ENCODE data around the gene ADGRA3. TPM values are rescaled to one million over a fixed set of nuclear protein-coding genes. Genes with fewer than 3 reads are reported as not detected.

The ADGRA3 gene
- polyA plus RNA-seq, 3 donors = 0.07 TPM; not detected in 2

GRCh38 chr4:22491939-22492338, 23.9 kb downstream of the ADGRA3 start:
- no peak for TF ChIP-seq CTCF (IDR thresholded peaks at IDR 0.05)
- H3K36me3 Mint-ChIP-seq = no peaks in the 10 kb centered on the region
- H3K9me3 Mint-ChIP-seq = peaks cover 0 to 9% (median 4%) of the 10 kb centered on the region in 7 donors
- Histone ChIP-seq H4K20me1 (ENCODE audit: insufficient read depth, low read length) (no peaks in the 10 kb centered on the region), H3K36me3 (replicated peaks in 1 of 2; ENCODE audit: control insufficient read depth in 1 of 2, insufficient read depth in 2 of 2, low read length in 2 of 2) (no peaks in the 10 kb centered on the region), H3K4me2 (replicated peaks; ENCODE audit: extremely low read depth, low read length, poor library complexity, severe bottlenecking) (no peak overlapping the region), H3K9me3 (replicated peaks in 1 of 2; ENCODE audit: control insufficient read depth in 1 of 2, insufficient read depth in 1 of 2, low read length in 2 of 2) (peaks cover 0 to 3% of the 10 kb centered on the region in 2 donors), H2AFZ (ENCODE audit: insufficient read depth, low read depth, low read length, poor library complexity, severe bottlenecking) (no peak overlapping the region), H3K9ac (ENCODE audit: insufficient read depth, low read length, poor library complexity, severe bottlenecking) (no peak overlapping the region), H3K4me1 (ENCODE audit: control insufficient read depth in 1 of 2, insufficient read depth in 2 of 2, low read length in 2 of 2) (no peaks in the 10 kb centered on the region), H3K4me3 (replicated peaks in 1 of 3; ENCODE audit: low read depth in 2 of 3, low read length in 3 of 3) (no peak overlapping the region), H3K79me2 (ENCODE audit: insufficient read depth, low read length) (no peaks in the 10 kb centered on the region), H3K27me3 (ENCODE audit: control insufficient read depth in 2 of 2, insufficient read depth in 2 of 2, low read length in 2 of 2) (no peaks in the 10 kb centered on the region), H3K27ac (ENCODE audit: low read depth in 1 of 2, low read length in 2 of 2) (no peak overlapping the region)
- no peaks in the 10 kb centered on the region for H3K27me3 Mint-ChIP-seq (ENCODE audit: low read depth in 3 of 3)
- no peak for DNase-seq
- no CpG with 5 or more reads among the region's 6 CpGs for WGBS (ENCODE audit: insufficient coverage)
- H3K27ac Mint-ChIP-seq = no peak overlapping the region
- intact Hi-C loops (cut with micrococcal nuclease) = no loop called here
- H3K4me1 Mint-ChIP-seq = no peaks in the 10 kb centered on the region
- H3K4me3 Mint-ChIP-seq = no peak overlapping the region

GRCh38 chr4:22490718-22491315, 25.0 kb downstream of the ADGRA3 start:
- H3K4me1 Mint-ChIP-seq = peaks cover 2% of the 10 kb centered on the region
- H3K9ac ChIP-seq (ENCODE audit: insufficient read depth, low read length, poor library complexity, severe bottlenecking) = no peak overlapping the region
- 91% methylated on average over 2 of the region's 5 CpGs for WGBS (ENCODE audit: insufficient coverage)
- no peak overlapping the region for H3K4me2 ChIP-seq (replicated peaks; ENCODE audit: extremely low read depth, low read length, poor library complexity, severe bottlenecking)
- H3K79me2 ChIP-seq (ENCODE audit: insufficient read depth, low read length) = no peaks in the 10 kb centered on the region
- H3K4me3 Mint-ChIP-seq = no peak overlapping the region
- no peak overlapping the region for H3K4me3 ChIP-seq (replicated peaks in 1 of 3; ENCODE audit: low read depth in 2 of 3, low read length in 3 of 3)
- no peaks in the 10 kb centered on the region for H3K36me3 Mint-ChIP-seq
- no peaks in the 10 kb centered on the region for H4K20me1 ChIP-seq (ENCODE audit: insufficient read depth, low read length)
- no peaks in the 10 kb centered on the region for H3K4me1 ChIP-seq (ENCODE audit: control insufficient read depth in 1 of 2, insufficient read depth in 2 of 2, low read length in 2 of 2)
- no peak for DNase-seq
- H3K27me3 Mint-ChIP-seq (ENCODE audit: low read depth in 3 of 3) = no peaks in the 10 kb centered on the region
- peaks cover 0 to 5% (median 4%) of the 10 kb centered on the region in 7 donors for H3K9me3 Mint-ChIP-seq
- no peak for TF ChIP-seq CTCF (IDR thresholded peaks at IDR 0.05)
- H3K27ac ChIP-seq (ENCODE audit: low read depth in 1 of 2, low read length in 2 of 2) = no peak overlapping the region
- H3K36me3 ChIP-seq (replicated peaks in 1 of 2; ENCODE audit: control insufficient read depth in 1 of 2, insufficient read depth in 2 of 2, low read length in 2 of 2) = no peaks in the 10 kb centered on the region
- H3K9me3 ChIP-seq (replicated peaks in 1 of 2; ENCODE audit: control insufficient read depth in 1 of 2, insufficient read depth in 1 of 2, low read length in 2 of 2) = peaks cover 0 to 3% of the 10 kb centered on the region in 2 donors
- no peak overlapping the region for H2AFZ ChIP-seq (ENCODE audit: insufficient read depth, low read depth, low read length, poor library complexity, severe bottlenecking)
- H3K27ac Mint-ChIP-seq = no peak overlapping the region
- no peaks in the 10 kb centered on the region for H3K27me3 ChIP-seq (ENCODE audit: control insufficient read depth in 2 of 2, insufficient read depth in 2 of 2, low read length in 2 of 2)
- intact Hi-C loops (cut with micrococcal nuclease) = no loop called here
